HG02571 (cell line): ENCODE results near the gene NFIA.

Experiments
- ATAC-seq: cut with Tn5 transposase; IDR thresholded peaks from one replicate; pipeline ENCODE4 v1.9.1; 2021; ENCODE audit warnings: mild to moderate bottlenecking, moderate library complexity; ENCODE audit not compliant: unreplicated experiment

The NFIA gene

DNA sequence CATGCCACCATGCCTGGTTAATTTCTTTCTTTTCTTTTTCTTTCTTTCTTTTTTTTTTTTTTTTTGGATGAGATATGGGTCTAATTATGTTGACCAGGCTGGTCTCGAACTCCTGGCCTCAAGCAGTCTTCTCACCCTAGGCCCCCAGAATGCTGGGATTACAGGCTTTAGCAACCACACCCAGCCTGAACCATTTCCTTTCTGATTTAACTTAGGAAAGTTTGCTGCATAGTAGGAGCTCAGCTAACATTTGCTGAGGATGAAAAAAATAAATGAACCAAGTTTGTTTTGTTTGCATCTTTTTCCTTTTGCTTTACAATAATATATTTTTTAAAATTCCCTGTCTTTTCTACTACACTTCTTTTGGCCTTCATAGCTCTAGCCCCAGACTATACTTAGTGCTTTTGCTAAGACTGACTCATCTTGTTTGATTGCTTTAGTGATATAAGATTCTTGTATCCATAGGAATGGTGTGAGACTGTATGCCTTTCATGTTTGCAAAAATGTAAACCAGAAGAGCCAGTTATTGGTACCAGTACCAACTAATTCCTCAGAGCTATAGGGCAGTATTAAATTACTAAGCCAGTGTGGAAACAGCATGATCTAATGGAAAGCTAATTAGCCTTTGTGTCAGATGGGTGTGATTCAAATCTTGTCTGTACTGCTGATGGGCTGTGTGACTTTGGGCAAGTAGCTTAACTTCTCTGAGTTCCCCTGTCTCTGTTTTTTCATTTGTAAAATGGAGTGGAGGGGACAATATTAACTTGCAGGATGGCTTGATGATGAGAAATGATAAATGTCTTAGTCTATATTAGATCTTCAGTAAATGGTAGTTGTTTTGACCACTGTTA, 66.9 kb downstream of the NFIA start:
- no peak for ATAC-seq

DNA sequence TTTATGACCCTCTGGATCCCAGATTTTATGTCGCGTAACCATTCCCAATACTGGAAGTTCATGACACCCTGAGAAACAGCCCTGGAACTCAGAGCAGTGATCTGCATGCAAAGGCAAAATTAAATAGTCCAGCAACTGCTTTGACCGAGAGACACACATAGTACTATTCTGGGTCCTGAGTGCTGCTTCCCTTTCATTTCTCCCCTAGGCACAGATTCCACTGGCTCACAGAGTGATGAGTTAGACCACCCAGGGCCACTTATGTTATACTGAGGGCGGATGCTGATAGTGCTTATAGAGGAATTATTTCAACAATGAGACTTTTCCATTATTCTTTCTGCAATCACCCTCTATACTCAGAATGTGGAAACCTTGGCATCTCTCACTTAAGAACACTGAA, 69.2 kb downstream of the NFIA start:
- ATAC-seq: no peak

DNA sequence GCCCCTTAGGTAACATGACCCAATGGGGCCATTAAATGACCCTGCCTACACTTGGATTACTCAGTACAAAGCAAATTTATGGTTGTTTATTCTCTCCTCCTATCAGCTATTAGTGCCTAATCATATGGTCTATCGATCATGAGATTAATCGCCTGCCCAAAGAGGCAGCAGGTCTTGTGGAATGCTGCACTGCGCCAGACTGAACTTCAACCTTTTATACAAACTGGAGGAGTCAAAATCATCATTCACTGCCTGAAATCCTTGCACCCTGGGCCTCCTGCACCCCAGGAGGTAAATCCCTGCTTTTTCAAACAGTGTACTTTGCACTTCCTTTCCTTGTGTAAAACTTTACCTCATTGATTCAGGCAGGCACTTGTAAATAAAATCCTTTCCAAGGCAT, 69.7 kb downstream of the NFIA start:
- ATAC-seq: no peak

DNA sequence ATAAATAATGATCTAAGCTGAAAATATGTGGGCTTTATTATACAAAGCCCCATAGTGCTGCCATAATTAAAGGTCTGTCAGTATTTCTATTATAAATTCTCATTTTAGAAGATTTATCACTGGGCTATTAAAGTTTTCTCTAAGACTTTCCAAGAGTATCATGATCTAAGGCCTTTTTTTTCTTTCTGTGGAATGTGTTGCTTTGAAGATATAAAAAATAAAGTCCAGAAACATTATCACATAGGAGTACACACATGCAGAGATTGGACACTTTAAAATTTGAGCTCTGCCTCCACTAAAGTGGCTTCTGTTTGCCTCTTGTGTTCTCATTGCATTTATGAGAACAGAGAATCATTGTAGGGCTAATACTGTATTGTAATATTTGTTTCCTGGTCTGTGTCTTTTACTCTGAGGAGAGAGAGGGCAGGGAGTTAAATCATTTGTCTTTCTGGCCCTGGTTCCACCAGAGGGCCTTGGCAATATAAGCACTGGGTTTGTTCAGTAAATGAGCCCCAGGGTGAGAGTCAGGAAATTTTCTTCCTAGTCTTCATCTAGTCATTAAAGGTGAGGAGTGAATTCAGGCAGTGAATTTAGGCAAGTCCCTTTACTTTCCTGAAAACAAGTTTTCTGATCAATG, 70.2 kb downstream of the NFIA start:
- ATAC-seq: no peak

- ATAC-seq: no peak
Observed at GRCh38 chr1:61156576-61157467, 74.5 kb downstream of the NFIA start.

DNA sequence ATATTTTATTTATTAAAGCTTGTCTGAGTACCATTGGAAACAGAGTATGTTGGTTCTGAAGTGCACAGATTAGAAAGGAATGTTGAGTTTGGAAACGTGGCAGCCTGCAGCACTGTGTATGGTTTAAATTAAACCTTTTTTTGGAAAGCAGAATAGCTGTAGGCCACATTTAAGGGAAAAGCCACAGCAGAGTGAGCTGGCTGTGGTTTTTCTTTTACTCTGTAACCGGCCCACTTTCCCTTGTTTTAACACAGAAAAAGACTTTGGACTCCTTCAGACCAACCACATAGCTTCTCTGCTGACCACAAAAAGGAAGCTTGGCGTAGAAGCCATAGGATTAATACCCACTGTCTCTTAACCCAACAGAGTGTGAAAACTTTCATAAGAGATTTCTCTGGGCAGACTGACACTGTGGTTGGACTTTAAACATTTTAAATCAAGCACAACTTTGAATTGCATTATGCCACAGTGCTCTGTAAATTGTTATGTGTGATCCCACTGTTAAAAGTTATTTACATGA, 75.2 kb downstream of the NFIA start:
- ATAC-seq: no peak

DNA sequence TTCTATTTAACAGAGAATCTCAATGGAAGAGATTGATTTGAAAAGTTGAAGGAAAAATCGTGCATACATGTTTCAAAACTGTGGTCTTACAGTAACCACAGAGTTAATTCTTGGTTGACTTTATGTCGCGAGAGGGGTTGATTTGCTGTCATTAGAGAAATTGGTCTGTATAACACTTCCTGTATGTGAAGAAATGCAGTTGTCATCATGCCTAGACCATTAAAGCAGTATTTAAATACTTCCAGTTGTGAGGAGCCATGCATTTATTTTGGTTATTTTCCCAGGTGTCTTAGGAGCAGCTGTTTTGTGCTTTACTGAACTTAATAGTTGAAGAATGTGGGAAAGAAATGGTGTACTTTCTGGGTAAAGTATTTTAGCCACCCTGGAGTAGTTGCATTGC, 76.2 kb downstream of the NFIA start:
- no peak for ATAC-seq

DNA sequence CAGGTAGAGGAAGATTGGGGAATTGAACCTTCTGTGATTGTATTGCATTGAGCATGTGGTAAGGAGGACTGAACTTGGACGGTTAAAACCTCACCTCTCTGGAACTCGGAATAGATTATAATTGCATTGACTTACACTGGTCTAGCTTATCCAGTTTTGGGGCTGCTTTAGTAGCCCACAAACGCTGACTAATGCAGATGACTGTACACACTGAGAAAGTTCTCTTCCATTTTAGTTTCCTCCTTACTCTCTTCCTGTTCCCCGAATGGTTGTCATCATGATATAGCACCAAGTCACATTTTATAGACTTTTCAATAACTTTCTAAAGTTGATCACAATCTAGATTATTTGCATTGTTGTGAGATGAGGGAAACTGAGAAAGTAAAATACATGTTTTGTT, 78.2 kb downstream of the NFIA start:
- ATAC-seq: no peak

DNA sequence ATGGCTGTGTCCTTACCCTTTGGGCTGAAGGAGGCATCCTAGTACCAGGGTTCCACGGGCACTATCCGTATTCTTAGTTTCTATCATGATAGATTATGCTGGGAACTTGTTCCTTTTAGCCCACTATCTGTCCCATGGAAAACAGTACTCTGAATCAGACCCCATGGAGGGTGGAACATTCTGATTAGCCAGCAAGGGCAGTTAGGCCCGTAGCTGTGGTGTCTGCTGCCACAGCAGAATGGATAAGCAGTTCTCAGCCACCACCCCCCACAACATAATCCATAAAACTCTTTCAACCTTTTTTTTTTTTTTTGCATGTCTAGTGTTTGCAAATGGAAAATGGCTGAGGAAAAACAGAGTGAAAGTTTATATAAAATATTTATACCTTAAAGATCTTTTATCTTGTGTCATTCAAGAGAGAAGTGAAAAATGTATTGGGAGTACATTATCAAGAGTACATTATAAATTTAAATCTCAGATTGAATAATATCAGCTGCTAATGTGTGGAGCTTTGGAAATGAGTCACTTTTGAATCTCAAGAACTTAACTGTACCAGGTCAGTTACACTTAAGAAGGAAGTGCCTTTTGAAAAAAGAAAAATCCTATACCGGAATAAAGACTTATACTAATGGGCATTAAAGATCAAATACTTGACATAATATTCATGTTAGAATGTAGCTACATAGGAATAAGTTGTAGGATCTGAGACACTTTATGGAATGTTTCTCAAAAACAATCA, 80.3 kb downstream of the NFIA start:
- no peak for ATAC-seq

- no peak for ATAC-seq
Observed at GRCh38 chr1:61163355-61163754, 81.0 kb downstream of the NFIA start.

DNA sequence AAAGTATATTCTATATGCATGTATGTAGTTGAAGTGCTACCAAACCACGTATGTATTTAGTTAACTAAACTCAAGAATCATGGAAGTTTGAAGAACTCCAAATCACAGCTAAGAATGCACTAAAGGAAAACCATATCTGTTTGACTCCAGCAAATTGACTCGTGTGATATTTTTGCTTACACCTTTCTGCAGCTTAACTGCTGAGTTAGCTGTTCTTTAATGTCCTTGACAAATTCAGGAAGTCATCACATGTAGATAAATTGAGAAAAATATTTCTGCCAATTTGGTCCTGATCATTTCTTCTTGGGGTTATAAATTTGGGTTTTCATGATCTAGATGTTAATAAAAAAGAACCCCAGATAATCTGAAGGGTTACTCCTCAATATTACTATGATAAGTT, 83.0 kb downstream of the NFIA start:
- ATAC-seq: no peak

DNA sequence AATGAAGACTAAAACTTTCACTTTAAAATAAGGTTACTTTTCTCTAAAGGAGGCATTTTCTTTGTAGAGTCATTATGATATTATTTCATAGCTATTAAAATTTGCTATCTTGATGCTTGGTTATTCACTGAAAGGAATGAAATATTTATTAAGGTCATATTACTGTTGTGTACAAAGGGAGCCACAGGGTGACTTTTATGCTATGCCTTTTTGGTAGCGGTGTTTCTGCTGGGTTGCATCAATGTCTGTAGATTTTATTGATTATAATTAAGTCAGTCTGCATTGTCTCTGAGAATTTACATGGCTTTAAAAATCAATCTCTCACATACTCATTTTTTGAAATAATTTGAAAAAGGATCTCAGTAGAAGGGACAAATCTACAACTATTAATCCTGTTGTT, 84.9 kb downstream of the NFIA start:
- ATAC-seq: no peak

GRCh38 chr1:61169045-61169444, 86.7 kb downstream of the NFIA start:
- no peak for ATAC-seq

GRCh38 chr1:61169634-61170033, 87.3 kb downstream of the NFIA start:
- no peak for ATAC-seq

GRCh38 chr1:61170328-61171238, 88.2 kb downstream of the NFIA start:
- no peak for ATAC-seq

GRCh38 chr1:61171346-61171745, 89.0 kb downstream of the NFIA start:
- ATAC-seq: no peak

DNA sequence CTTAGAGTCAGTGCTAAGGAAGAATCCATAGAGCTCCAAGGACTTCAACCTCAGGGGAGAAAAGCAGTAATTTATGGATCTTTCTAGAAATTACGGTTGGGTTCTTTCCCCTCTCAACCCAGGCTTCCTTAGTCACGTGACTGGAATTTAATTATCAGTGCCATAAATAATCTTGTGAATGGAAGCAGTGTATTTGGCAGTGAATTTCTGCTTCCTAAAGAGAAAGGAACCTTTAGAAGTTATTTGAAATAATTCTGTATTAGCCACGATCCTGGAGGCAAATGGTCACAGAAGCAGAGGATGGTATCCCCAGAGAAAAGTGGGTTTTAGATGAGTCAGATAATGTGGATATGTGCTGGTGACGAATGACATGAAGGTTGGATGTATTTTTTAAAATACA, 89.6 kb downstream of the NFIA start:
- ATAC-seq: no peak

- ATAC-seq: no peak
Observed at GRCh38 chr1:61173118-61173517, 90.8 kb downstream of the NFIA start.

GRCh38 chr1:61174060-61174795, 91.9 kb downstream of the NFIA start:
- no peak for ATAC-seq
